Epithelial cell of esophagus (primary cell): ENCODE data around the gene PXMP2.

ENCODE experiments used
- DNase-seq: peaks from one replicate; pipeline ENCODE4 v3.0.0; 2010; ENCODE audit warnings: low read depth
- H3K4me3 ChIP-seq: 2 replicates; pipeline ENCODE4 v1.5.1; 2011; ENCODE audit warnings: mild to moderate bottlenecking, low read length, control low read depth
- CTCF ChIP-seq: IDR thresholded peaks from 2 replicates; pipeline ENCODE4 v1.5.1; 2011; ENCODE audit warnings: low read depth, mild to moderate bottlenecking, low read length, control low read depth, inconsistent platforms; ENCODE audit not compliant: insufficient read depth; ENCODE audit errors: missing control alignments

The PXMP2 gene

GRCh38 chr12:132717531-132718387, 30.4 kb downstream of the PXMP2 start:
- H3K4me3 ChIP-seq = no peak overlapping the region
- DNase-seq = no peak
- TF ChIP-seq CTCF = no peak

- no peak for DNase-seq
- no peak overlapping the region for H3K4me3 ChIP-seq
- no peak for TF ChIP-seq CTCF
Observed at GRCh38 chr12:132718644-132719043, 31.3 kb downstream of the PXMP2 start.

GRCh38 chr12:132719141-132719953, 32.0 kb downstream of the PXMP2 start:
- DNase-seq = peak; percentile 51
- no peak for TF ChIP-seq CTCF
- no peak overlapping the region for H3K4me3 ChIP-seq

- no peak overlapping the region for H3K4me3 ChIP-seq
- DNase-seq = no peak
- TF ChIP-seq CTCF = no peak
Observed at GRCh38 chr12:132719954-132720324, 32.6 kb downstream of the PXMP2 start.

- DNase-seq = no peak
- TF ChIP-seq CTCF = no peak
- H3K4me3 ChIP-seq = no peak overlapping the region
Observed at GRCh38 chr12:132720606-132721345, 33.4 kb downstream of the PXMP2 start.

- DNase-seq = no peak
- no peak for TF ChIP-seq CTCF
- no peak overlapping the region for H3K4me3 ChIP-seq
Observed at GRCh38 chr12:132723015-132723763, 35.8 kb downstream of the PXMP2 start.
